Measurements from ENCODE around the gene SS18L1.
"Not testable (repeated sequence)": the region's sequence is repeated elsewhere in the genome, so short reads cannot be mapped to it uniquely, and the experiment has no call there.

Gene SS18L1, protein sequence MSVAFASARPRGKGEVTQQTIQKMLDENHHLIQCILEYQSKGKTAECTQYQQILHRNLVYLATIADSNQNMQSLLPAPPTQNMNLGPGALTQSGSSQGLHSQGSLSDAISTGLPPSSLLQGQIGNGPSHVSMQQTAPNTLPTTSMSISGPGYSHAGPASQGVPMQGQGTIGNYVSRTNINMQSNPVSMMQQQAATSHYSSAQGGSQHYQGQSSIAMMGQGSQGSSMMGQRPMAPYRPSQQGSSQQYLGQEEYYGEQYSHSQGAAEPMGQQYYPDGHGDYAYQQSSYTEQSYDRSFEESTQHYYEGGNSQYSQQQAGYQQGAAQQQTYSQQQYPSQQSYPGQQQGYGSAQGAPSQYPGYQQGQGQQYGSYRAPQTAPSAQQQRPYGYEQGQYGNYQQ

DNA sequence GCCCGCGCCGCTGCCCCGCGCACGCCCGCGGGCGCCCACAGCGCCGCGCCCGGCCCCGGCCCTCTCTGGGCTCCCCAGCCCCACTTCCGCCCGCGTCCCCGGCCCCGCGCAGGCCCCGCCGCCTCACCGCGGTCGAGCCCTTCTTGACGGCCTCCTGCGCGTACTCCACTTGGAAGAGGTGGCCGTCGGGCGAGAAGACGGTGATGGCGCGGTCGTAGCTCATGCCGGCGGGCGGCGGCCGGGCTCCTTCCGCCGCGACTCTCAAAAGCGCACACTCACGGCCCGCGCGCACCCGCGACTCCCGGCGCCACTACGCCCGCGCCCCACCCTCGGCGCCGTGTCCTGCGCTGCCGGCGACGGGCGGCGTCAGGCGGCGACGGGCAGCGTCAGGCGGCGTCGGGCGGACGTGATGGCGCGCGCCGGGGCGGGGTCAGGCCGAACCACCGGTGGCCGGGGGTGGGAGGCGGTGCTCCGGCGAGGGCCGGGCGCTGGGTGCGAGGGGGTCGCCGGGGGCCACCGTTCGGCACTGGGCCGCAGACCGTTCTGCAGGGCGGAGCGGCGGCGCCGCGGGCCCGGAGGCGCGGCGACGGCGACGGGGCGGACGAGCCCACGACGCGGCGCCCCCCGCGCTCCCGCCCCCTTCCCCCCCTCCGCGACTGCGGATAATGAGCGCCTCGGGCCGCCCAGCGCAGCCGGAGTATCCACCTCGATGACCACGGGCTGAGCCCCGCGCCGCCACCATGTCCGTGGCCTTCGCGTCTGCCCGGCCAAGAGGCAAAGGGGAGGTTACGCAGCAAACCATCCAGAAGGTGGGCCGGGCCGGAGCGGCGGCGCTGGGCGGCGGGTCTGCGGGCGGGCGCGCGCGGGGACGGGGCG lies at the start of gene SS18L1, which contains the start of gene PSMA7:
Gene SS18L1, plus strand, starts transcription at position 689 of the 876 bp plus-strand sequence. Its CDS starts 52 bp downstream, at position 741.
Gene PSMA7, minus strand, starts transcription at position 314 of the 876 bp plus-strand sequence. Its CDS starts 91 bp downstream, at position 223.
- peak; percentile 75 to 84 for DNase-seq (ENCODE audit: low read depth in 2 of 2)

DNA sequence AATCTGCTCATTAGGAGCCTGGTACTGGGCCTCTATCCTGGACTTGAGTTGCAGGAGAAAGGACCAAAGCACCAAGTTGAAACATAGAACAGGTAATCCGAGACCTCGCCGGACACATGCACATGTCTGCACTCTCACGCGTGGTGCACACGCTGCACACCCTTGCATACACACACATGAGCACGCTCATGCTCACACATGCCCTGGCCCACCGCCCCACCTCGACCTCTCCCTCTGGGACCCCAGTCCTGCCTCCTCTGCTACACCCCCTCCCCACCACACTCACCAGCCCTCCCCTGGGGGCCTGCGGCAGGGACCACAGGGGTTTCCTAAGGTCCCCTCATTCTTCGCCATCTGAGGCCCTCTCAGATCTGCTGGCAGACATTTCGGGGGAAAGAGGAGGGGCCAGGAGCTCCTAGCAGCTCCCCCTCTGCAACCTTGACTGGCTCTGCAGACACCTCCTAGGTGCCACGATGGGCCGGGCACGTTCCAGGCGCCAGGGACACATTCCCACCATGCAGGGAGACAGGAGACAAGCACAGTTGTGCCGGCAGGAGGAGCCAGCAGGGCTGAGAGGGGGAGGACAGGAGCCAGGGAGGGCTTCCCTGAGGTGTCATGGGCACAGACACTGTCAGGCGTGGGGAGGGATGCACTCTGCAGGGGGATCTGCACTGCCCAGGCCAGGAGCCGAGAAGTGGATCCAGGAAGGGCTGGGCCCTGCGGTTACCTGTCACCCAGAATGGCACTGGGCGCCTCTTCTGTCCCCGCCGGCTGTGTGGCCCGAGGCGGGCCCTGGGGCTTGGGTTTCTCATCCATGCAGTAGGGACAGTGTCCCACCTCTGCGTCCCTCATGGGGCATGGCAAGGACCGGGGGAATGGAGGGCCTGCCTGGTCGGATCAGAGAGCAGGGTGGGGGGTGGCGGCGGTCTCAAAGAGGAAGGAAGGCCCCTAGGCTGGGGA lies 46.9 kb upstream of the SS18L1 start:
- DNase-seq (ENCODE audit: low read depth in 2 of 2): no peak

DNA sequence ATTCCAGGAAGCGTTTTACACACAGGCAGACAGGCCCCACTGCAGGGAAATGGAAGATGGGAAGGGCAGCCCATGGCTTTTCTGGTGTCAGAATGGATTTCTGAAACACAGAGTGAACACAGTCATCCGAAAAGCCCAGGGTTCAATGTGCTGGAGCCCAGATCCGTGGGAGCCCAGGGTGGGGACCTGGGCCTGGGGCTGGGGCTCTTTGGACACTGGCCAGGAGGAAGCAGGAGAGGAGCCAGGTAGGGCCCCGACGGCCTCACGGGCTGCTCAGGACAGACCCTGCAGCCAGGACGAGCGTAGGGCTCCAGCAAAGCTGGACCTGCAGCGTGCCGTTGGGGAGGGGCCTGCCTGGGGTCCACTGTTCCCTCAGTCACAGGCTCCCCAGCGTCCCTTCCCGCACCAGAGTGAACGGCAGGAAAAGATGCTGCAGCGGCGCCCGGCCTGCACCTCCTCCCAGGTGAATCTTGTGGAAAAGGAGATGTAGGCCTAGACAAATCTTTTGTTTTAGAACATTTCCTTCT lies 45.6 kb upstream of the SS18L1 start:
- no peak for DNase-seq (ENCODE audit: low read depth in 2 of 2)

DNA sequence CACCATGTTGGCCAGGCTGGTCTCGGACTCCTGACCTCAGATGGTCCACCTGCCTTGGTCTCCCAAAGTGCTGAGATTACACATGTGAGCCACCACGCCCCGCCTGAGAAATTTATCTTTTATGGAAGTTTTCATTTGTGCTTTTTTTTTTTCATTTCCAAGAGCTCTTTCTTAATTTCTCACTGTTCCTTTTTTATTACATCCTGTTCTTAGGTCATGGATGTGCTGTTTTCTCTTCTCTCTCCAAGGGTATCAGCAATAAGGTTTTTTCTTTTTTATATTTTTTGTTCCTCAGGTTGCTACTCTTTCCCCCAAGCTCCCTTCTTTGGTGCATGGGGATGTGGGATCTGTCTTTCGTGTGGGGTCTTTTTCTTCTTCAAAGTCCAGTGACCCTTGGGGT lies 42.5 kb upstream of the SS18L1 start:
- no peak for DNase-seq (ENCODE audit: low read depth in 2 of 2)

DNA sequence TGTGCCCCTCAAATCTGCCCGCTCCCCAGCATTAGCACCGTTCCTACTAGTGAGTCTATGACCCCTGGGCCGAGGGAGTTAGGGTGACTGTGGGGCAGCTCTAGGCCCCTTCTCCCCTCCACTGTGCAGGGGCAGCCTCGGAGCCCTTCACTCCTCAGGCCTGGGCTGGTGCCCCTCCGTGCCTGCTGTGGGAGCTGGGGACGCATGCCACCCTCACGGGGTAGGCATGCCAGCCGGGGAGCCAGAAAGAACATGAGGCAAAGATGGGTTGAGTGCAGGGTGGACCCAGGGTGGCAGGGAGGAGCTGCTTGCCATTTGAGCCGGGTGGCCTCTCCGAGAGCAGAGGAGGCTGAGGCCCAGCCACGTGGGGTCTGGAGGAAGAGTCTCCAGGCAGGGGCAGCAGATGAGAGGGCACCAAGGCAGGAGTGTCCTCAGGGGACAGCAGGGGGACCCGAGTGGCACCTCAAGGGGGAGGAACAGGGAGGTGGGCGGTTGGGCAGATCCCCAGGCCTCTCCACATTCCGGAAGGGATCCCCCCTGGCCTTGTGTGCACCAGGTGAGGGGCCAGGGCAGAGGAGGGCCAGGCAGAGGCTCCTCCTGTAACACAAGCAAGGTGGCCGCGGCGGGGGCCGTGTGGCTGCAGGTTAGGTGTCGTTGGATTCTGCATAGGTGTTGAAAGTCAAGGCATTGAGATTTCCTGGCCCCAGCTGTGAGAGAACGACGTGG lies 39.9 kb upstream of the SS18L1 start:
- DNase-seq (ENCODE audit: low read depth in 2 of 2): no peak

DNA sequence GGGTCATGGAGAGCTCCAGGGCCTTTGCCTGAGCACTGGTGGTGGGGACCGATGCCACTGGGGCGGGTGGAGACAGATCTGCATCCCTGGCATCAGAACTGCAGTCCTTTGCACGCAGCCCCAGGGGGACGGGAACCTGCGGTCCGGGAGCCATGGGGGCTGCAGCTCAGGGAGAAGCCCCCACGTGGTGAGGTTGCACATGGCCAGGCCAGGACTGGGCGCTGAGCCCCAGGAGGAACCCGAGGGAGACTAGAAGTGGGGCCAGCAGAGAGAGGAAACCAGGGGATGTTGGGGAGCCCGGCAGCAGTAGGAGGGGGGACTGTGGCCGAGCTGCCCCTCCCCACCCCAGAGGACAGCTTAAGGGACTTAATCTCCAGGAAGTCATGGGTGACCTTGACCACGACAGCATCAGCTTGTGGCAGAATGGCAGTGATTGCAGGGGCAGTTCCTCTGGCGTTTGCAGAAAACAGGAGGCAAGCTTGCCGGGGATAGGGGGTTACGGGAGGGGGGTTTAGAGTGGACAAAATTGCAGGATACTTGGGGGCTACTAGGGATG lies 39.3 kb upstream of the SS18L1 start:
- DNase-seq (ENCODE audit: low read depth in 2 of 2): no peak

DNA sequence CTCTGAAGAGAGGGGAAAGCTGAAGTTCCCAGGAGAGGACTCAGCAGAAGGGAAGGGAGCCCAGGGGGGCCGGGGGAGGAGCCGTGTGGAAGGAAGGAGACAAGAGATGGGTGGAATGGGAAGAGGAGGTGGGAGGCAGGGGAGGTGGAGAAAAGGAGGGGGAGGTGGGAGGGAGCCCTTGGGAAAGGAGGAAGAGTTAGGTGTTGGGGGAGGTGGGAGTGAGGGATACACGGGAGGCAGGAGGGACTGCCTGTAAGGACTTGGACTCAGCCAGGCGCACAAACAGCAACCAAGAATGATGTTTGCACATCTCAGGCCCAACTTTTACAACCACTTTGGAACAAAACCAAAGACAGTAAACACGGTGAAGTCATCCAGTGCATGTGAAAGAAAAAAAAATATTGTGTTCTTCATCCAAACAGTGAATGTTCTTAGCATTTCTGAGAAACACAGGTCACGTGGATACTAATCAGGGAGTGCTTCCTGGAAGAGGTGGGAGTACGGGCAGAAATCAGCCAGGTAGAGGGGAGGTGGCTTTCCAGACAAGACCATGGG lies 38.7 kb upstream of the SS18L1 start:
- no peak for DNase-seq (ENCODE audit: low read depth in 2 of 2)

DNA sequence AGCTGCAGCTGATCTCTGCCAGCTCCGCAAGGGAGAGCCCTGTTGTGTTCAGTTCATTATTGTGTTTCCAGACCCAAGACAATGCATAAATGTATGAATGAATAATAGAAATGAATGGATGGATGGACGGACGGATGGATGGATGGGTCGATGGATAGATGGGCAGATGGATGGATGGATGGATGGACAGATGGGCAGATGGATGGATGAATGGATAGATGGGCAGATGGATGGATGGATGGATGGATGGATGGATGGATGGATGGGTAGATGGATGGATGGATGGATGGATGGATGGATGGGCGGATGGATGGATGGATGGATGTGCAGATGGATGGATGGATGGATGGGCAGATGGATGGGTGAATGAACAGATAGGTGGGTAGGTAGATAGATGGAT lies 38.0 kb upstream of the SS18L1 start:
- DNase-seq (ENCODE audit: low read depth in 2 of 2): no peak

DNA sequence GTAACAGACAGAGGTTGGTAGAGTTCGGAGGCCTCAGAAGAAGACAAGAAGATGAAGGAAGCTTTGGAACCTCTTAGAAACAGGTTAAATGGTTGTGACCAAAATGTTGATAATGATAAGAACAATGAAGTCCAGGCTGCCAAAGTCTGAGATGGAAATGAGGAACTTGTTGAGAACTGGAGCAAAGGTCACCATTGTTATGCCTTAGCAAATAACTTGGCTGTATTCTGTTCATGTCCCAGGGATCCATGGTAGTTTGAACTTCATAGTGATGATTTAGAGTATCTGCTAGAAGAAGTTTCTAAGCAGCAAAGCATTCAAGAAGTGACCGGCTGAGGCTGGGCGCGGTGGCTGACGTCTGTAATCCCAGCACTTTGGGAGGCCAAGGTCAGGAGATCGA lies 32.4 kb upstream of the SS18L1 start:
- no peak for DNase-seq (ENCODE audit: low read depth in 2 of 2)

DNA sequence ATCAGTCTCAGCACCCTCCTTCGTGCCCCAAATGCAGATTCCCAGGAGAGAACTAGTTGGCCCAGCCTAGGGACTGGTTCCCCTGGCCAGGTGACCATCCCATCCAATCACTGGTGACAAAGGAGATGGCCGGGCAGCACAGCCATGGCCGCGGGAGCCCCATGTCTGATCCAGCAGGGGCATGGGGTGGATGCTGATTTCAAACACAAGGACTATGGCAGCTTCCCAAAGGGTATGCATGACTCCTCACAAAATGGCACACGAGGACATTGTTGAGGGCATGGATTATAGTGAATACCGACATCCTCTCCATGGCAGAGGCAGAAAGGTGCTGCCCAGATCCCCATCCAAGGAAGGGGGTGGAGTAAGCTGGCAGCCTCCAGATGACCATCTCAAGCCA lies 31.2 kb upstream of the SS18L1 start:
- DNase-seq (ENCODE audit: low read depth in 2 of 2): no peak

DNA sequence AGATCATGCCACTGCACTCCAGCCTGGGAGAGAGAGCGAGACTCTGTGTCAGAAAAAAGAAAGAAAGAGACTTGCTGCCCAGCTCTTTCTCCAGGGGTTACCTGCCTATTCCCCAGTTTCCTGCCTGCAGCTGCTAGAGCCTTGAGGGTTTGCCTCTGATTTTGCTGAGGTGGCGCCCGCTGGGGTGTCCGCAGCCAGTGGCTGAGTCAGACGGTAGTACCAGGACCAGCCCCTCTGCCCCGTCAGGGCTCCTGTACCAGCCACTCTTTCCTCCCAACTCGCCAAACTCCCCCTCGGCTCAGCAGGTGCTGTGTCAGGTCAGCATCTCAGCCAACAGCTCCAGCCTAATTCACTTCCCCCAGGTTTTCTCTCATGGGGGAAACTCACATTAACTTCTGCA lies 28.7 kb upstream of the SS18L1 start:
- DNase-seq (ENCODE audit: low read depth in 2 of 2): no peak

DNA sequence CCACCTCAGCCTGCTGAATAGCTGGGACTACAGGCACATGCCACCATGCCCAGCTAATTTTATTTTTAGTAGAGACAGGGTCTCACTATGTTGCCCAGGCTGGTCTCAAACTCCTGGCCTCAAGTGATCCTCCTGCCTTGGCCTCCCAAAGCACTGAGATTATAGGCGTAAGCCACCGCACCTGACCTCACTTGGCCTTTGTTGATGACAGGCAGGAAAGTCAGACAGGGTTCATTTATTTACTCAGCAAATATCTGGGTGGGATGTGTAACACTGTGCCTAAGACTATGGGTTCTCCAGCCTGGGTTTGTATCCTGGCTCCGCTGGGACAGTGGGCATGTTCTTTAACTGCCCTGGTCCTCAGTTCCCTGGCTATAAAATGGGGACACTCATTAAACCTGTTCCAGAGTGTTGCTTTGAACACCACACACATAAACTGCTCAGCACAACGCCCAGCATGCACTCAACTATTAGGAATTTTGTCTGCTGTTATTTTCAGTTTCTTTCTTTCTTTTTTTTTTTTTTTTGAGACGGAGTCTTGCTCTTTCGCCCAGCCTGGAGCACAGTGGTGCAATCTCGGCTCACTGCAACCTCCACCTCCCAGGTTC lies 27.7 kb upstream of the SS18L1 start:
- not testable (repeated sequence) for DNase-seq (ENCODE audit: low read depth in 2 of 2)

DNA sequence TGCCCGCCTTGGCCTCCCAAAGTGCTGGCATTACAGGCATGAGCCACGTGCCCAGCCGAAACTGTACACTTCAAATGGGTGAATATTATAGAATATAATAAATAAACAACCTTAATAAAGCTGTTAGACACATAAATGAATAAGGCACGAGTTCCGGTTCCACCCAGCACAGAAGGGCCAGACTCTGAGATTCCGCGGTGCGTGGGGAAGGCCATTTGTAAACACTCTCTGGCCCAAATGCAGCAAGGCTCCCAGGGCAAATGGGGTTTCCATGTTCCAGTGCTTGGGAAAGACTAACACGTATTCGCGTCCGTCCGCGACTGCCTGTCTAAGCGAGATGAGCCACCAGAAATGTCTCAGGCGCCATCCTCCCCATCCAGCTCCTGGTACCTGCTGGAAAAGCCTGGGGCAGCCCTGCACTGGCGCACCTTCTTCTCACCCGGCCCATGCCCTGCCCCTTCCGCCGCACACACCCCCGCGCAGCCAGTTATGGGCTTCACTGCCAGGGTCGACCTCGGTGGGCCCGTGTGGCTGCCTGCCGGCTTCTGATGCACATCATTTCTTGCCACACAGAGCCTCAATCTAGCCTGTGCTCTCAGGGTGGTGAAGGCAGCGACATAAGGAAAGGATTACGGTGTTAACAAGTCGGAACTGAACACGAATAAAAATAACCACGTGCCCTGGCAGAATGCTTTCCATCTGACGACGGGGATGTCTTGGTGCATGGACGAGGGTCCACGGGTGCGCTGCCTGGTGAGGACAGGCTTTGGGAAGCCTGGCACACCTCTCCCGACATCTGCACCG lies 26.8 kb upstream of the SS18L1 start:
- no peak for DNase-seq (ENCODE audit: low read depth in 2 of 2)

DNA sequence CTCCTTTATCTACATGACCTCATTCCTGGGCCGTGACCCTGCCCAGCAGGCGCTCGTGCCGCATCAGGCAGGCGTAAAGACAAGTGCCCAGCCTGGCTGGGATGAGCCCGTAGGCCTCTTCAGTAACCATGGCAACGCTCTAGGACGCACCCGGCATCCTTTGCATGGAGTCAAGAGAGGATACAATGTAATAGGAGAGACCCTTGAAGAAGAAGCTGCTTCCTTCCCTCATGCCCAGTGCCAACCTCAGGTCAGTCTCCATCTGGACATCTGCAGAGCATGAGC lies 26.3 kb upstream of the SS18L1 start:
- DNase-seq (ENCODE audit: low read depth in 2 of 2): no peak

DNA sequence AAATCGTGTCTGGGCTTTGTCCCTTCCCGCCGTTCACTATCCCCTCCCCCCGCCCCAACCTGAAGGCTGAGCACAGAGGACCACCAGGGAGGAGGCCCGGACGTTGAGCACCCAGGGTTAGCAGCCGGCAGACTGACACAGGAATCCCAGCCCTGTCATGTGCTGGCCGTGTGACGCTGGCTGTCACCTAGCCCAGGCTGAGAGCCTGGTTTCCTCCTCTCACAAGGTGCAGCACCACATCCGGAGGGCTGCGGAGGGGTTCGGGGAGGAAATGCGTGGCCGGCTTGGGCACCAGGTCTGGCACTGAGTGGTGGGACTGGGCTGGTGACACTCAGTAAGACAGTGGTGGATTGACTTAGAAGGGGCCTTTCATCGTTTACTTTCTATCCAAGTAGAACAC lies 25.9 kb upstream of the SS18L1 start:
- peak in 1 of 2 donors; percentile 24 for DNase-seq (ENCODE audit: low read depth in 2 of 2)

DNA sequence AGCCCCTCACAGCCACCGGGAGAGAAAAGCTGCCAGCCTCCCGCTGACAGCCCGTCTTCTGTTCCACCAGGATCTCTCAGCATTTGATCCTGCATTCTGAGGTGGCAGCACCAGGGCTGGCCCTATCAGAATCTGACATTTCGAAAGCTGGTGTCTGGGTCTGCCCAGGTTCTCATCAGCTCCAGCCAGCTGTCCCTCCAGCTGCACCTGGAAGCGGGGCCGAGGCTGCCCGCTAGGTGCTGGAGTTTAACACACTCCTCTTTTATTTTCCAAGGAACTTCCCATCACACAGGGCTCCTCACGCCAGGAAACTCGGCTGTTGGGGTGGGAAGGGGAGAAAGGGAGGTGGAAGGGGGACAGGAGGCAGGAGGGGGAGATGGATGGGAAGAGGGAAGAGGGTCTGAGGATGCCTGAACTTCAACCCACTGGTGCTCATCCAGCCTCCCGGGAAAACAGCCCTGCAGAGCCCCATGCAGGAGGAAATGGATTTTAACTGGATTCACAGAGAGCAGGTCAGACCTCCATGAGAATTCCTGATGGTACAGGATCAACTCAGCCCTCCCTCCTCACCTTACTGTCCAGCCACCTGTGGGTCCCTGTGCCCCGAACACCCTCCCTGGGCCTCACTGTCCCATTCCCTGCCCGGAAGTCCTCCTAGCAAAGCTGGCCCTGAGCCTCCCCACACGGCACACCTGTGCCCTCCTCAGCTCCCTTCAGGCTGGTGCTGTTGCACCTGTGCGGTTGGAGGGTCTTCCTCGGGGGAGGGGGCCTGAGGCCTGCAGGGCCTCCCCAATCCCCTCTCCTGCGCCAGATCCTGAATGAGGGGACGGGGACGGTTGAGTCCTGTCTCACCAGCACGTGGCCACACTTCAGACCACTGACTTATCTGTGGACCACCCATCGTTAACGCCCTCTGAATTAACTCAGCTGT lies 25.2 kb upstream of the SS18L1 start:
- no peak for DNase-seq (ENCODE audit: low read depth in 2 of 2)

DNA sequence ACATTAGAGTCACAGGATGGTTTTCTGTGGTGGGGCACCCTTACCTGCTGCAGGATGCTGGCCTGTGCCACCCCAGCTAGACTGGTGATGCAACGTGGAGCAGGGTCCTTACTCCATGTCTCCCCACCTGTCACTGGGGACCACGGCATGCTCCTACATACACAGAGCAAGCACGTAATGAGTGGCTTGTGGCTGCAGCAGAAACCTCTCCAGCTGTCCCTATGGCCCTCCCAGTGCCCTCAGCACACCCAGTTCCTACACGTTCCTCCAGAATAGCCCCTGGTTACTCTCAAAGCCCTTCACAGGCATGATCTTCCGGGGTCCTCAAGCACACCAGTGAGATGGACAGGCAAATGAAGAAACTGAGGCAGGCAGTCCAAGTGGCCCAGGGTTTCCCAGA lies 24.5 kb upstream of the SS18L1 start:
- DNase-seq (ENCODE audit: low read depth in 2 of 2): no peak
